ENCODE results near the gene MYBPH. TPM values are rescaled to one million over a fixed set of nuclear protein-coding genes. Genes with fewer than 3 reads are reported as not detected.

MYBPH gene
- total RNA-seq, 4 donors from 2014 or later: not detected

DNA sequence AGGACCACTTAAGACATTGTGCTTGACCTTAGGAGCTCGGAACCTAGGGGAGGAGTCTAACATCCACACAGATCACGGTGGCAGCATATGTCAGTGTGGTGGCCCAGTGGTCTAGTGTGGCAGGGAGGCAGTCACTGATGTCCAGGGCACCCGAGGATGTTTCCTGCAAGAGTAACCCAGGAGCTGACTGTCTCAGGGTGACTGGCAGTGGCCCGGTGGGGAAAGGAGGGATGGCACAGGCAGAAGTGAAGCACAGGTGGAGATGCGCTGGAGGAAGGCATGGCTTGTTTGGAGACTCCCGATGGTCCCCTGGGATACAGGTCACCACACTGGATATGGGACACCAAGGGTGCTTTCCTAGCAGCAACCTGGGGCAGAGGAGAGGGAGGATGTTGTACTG lies 37.5 kb upstream of the MYBPH start:
- no peak overlapping the region for H3K27ac ChIP-seq
- TF ChIP-seq EP300 (IDR thresholded peaks at IDR 0.05): no peak
- H3K9me3 ChIP-seq: no peaks in the 10 kb centered on the region
- no peak overlapping the region for H3K4me3 ChIP-seq
- no peaks in the 10 kb centered on the region for H3K27me3 ChIP-seq
- H3K36me3 ChIP-seq: no peaks in the 10 kb centered on the region
- 81 to 91% methylated on average over 6 of the region's 6 CpGs for WGBS, 2 donors
- DNase-seq (ENCODE audit: low spot score in 2 of 2): no peak
- H3K4me1 ChIP-seq: peaks cover 0 to 2% (median 0%) of the 10 kb centered on the region in 4 donors

DNA sequence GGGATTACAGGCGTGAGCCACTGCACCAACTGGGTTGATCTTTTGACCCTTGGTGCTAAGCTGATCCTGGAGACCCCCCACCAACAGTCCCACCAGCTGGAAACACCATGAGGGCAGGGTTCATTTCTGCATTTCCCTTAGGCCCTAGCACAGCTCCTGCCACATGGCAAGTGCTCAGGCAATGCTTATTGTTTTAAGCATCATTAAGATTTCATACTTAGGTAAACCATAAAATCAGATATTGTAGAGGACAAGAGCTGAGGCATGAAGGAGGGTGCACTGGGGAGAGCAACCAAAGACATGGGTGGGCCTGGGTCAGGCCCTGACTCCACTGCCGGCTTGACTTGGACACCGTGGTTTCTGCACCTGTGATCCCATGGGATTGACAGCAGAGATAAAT lies 36.2 kb upstream of the MYBPH start:
- H3K27me3 ChIP-seq: no peaks in the 10 kb centered on the region
- H3K27ac ChIP-seq: no peak overlapping the region
- TF ChIP-seq POLR2A (IDR thresholded peaks at IDR 0.05) (no peak), EP300 (IDR thresholded peaks at IDR 0.05) (no peak)
- TF ChIP-seq, protein P1, sequence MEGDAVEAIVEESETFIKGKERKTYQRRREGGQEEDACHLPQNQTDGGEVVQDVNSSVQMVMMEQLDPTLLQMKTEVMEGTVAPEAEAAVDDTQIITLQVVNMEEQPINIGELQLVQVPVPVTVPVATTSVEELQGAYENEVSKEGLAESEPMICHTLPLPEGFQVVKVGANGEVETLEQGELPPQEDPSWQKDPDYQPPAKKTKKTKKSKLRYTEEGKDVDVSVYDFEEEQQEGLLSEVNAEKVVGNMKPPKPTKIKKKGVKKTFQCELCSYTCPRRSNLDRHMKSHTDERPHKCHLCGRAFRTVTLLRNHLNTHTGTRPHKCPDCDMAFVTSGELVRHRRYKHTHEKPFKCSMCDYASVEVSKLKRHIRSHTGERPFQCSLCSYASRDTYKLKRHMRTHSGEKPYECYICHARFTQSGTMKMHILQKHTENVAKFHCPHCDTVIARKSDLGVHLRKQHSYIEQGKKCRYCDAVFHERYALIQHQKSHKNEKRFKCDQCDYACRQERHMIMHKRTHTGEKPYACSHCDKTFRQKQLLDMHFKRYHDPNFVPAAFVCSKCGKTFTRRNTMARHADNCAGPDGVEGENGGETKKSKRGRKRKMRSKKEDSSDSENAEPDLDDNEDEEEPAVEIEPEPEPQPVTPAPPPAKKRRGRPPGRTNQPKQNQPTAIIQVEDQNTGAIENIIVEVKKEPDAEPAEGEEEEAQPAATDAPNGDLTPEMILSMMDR (IDR thresholded peaks at IDR 0.05): no peak
- no peak overlapping the region for H3K4me3 ChIP-seq
- H3K4me1 ChIP-seq: peaks cover 0 to 2% (median 0%) of the 10 kb centered on the region in 4 donors
- no peaks in the 10 kb centered on the region for H3K36me3 ChIP-seq
- DNase-seq (ENCODE audit: low spot score in 2 of 2): no peak
- H3K9me3 ChIP-seq: no peaks in the 10 kb centered on the region
- 78 to 81% methylated on average over 3 of the region's 3 CpGs for WGBS, 2 donors

DNA sequence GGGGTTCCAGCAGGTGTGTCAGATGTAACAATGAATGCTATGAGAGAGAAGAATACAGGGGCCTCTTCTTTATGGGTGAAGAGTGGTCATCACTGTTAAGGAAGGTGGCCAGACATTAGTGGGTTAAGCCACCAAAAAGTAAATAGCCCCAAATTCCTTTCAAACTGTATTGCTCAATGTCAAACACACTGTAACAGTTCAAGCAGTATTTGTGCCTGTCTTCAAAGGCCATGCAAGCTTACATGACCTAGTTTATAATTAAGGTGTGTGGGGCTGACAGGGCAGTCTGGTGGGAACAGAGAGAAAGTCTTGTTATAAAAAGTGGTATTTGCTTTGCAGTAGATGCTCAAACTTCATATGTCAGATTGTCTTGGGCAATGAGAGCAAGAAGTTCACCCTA lies 35.4 kb upstream of the MYBPH start:
- Histone ChIP-seq H3K27ac (no peak overlapping the region), H3K4me3 (no peak overlapping the region), H3K36me3 (no peaks in the 10 kb centered on the region), H3K9me3 (no peaks in the 10 kb centered on the region), H3K4me1 (peaks cover 0 to 6% (median 0%) of the 10 kb centered on the region in 4 donors), H3K27me3 (no peaks in the 10 kb centered on the region)
- no peak for DNase-seq (ENCODE audit: low spot score in 2 of 2)
- no peak for TF ChIP-seq POLR2A (IDR thresholded peaks at IDR 0.05)
- TF ChIP-seq, protein P1 (IDR thresholded peaks at IDR 0.05): no peak
- TF ChIP-seq EP300 (IDR thresholded peaks at IDR 0.05): no peak

DNA sequence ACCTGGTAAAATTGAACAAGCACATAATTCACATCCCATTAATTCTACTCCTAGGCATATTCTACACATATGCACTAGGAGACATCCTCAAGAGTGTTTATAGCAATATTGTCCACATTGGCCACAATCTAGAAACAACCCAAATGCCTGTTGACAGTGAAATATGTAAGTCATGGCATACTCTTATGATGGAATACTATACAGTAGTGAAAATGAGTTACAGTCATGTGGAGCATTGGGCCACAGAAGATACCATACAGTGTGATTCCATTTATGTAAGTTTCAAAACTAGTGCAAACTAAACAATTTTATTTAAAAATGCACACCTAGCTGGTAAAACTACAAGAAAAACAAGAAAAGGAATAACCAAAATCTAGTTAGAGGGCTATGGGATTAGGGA lies 34.7 kb upstream of the MYBPH start:
- no peaks in the 10 kb centered on the region for H3K36me3 ChIP-seq
- DNase-seq (ENCODE audit: low spot score in 2 of 2): no peak
- no peaks in the 10 kb centered on the region for H3K27me3 ChIP-seq
- H3K4me3 ChIP-seq: no peak overlapping the region
- H3K27ac ChIP-seq: no peak overlapping the region
- no peak for TF ChIP-seq POLR2A (IDR thresholded peaks at IDR 0.05)
- H3K9me3 ChIP-seq: no peaks in the 10 kb centered on the region
- H3K4me1 ChIP-seq: peaks cover 0 to 7% (median 0%) of the 10 kb centered on the region in 4 donors

DNA sequence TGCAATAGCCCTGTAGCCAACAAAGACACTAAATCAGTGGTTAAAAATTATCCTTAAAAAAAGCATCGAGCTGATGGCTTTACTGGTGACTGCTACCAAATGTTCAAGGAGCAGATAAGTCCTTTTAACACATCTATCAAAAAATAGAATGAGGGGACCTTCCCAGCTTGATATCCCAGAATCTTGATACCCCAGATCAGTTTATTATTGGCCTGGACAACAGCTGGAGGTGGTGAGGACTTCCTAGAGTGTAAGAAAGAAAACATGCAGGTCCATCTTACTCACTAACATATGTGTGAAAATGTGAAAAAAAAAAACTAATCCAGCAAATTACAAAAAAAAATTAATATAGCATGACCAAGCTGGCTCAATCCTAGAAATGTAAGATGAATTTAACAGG lies 32.6 kb upstream of the MYBPH start:
- Histone ChIP-seq H3K4me3 (no peak overlapping the region), H3K4me1 (peaks cover 0 to 7% (median 0%) of the 10 kb centered on the region in 4 donors), H3K36me3 (no peaks in the 10 kb centered on the region), H3K27ac (no peak overlapping the region), H3K9me3 (no peaks in the 10 kb centered on the region), H3K27me3 (no peaks in the 10 kb centered on the region)
- DNase-seq (ENCODE audit: low spot score in 2 of 2): no peak
- 91 to 94% methylated on average over 1 of the region's 1 CpG for WGBS, 2 donors
- TF ChIP-seq, protein P1 (IDR thresholded peaks at IDR 0.05): no peak
- no peak for TF ChIP-seq POLR2A (IDR thresholded peaks at IDR 0.05)
- no peak for TF ChIP-seq EP300 (IDR thresholded peaks at IDR 0.05)

DNA sequence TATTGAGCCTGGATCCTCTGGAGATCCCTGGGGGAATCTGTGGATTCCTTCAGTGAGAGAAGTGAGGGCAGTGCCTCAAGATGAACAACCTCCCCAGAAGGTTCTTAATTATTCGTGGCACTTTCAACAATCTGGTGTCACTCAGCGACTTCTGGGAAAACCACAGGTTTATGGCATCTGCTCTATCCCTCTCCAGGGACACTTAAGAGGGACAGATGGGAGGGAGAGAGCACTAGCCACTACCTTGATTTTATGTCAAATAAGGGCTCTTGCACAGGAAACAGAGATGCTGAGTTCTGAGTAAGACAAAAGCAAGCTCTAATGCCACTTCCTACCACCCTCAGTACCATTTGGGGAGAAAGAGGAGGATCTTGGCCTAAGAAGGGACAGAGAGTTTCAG lies 32.1 kb upstream of the MYBPH start:
- no peaks in the 10 kb centered on the region for H3K36me3 ChIP-seq
- no peak overlapping the region for H3K4me3 ChIP-seq
- no peaks in the 10 kb centered on the region for H3K27me3 ChIP-seq
- H3K4me1 ChIP-seq: peaks cover 0 to 10% (median 0%) of the 10 kb centered on the region in 4 donors
- no peaks in the 10 kb centered on the region for H3K9me3 ChIP-seq
- H3K27ac ChIP-seq: no peak overlapping the region
- no peak for TF ChIP-seq EP300 (IDR thresholded peaks at IDR 0.05)
- TF ChIP-seq POLR2A (IDR thresholded peaks at IDR 0.05): no peak
- TF ChIP-seq, protein P1 (IDR thresholded peaks at IDR 0.05): no peak
- DNase-seq (ENCODE audit: low spot score in 2 of 2): no peak
- WGBS, 2 donors: 61 to 83% methylated on average over 2 of the region's 2 CpGs
